T-helper 2 cell (primary cell): ENCODE results near the gene SPINT2.

ENCODE experiments used
- DNase-seq, 5 experiments: peaks; one replicate each; pipeline versions ENCODE4 v3.0.0 to v3.0.0-alpha.2; 2012 to 2022

SPINT2 gene

DNA sequence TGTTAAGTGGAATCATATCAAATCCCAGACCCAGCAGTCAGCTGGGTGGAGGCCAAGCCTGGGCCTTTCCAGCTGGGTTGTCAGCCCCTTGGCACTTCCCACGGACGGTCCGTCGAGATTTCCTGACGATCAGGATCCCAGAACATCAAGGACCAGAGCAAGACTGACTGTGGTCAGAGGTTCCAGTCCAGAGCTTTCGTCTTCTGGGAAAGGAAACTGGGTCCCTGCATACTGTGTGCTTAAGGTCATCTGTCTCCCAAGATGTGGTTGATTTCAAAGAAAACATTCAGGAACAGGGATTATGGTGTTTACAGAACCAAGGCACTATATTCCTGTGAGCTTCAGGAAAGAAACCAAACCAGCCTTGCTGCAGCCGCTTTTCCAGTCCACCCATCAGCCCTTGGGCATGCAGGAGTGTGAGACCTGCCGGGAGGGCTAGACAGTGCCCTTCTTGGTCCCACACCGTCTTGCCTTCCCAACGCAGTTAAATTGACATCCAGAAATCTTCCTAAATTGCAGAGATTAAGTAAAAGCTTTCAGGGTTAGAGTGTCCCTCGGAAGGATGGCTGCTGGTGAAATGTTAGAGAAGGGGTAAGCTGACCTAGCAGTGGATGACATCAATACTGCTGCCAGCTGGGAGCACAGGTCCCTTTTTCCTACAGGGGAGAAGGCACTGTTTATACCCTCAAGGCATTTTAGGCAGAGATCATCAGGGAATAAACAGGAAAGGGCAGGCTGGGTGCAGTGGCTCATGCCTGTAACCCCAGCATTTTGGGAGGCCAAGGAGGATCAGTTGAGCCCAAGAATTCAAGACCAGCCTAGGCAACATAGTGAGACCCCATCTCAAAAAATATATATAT is 34.7 kb downstream of the SPINT2 start:
- no peak for DNase-seq

GRCh38 chr19:38303517-38304351 is 39.4 kb downstream of the SPINT2 start, which contains the start of gene C19orf33:
Gene C19orf33 (plus strand): TSS chr19:38304251. CDS start chr19:38304262, 11 bp downstream.
- no peak for DNase-seq

DNA sequence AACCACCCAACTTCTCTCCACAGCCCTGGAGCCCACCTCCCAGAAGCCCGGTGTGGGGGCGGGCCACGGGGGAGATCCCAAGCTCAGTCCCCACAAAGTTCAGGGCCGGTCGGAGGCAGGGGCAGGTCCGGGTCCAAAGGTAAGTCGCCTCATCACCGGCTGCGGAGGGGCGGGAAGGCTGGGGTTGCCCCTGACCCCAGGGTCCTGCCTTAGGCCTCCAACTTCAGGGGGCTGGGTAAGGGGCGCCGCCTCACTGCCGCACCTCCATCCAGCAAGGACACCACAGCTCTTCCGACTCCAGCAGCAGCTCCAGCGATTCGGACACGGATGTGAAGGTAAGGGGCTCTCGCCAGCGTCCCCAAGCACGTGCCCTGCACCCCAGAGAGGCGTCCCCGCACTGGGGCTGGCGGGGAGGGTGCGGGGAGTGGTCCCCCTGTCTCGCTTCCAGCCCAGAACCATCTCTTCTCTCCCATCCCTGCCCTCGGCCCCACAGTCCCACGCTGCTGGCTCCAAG is 40.0 kb downstream of the SPINT2 start:
- no peak for DNase-seq

DNA sequence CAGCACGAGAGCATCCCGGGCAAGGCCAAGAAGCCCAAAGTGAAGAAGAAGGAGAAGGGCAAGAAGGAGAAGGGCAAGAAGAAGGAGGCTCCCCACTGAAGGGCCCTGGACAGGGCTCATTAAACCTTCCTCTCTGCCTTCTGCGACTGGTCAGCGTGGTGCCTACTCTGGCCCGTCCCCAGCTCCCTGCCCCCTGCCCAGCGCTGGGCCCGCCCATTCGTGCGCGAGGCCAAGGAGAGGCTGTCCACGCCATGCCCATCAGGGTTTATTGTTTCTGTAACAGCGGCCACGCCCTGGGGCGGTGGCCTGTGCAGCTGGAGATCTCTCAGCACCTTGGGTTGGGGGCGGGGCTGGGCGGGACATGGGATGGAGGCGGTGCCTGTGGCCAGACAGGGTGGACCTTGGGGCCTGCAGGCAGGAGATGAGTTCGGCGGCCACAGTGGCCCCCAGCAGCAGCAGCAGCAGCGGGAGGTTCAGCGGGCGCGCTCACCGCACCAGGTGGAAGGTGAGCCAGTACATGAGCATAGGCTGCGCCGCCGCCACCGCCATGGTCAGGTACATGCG is 40.6 kb downstream of the SPINT2 start:
- DNase-seq = no peak

- no peak for DNase-seq
Measured at GRCh38 chr19:38306236-38306635, 41.9 kb downstream of the SPINT2 start.

DNA sequence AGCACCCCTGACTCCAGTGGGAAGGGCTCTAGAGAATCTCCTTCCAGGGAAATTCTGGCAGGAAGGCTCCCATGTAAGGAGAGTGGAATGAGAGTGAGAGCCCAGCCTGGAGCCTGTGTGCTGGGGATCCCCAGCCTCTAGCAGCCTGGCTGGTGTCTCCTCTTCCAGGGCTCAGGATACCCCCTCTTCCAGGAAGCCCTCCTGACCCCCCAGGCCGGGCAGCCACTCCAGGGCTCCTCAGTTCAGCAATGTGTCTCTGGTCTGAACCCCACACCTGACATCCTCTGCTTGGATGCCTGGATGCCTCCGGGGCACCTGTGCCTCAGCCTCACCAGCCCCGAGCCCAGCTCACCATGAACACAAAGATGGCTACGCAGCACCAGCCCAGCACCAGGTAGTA is 42.7 kb downstream of the SPINT2 start:
- DNase-seq = no peak

GRCh38 chr19:38307597-38307996 is 43.2 kb downstream of the SPINT2 start:
- no peak for DNase-seq

- DNase-seq = no peak
Measured at GRCh38 chr19:38308006-38308766, 43.8 kb downstream of the SPINT2 start.

GRCh38 chr19:38308926-38309614 is 44.7 kb downstream of the SPINT2 start:
- no peak for DNase-seq

GRCh38 chr19:38309615-38310278 is 45.4 kb downstream of the SPINT2 start:
- DNase-seq = no peak

- no peak for DNase-seq
Measured at GRCh38 chr19:38310279-38310670, 45.9 kb downstream of the SPINT2 start.

DNA sequence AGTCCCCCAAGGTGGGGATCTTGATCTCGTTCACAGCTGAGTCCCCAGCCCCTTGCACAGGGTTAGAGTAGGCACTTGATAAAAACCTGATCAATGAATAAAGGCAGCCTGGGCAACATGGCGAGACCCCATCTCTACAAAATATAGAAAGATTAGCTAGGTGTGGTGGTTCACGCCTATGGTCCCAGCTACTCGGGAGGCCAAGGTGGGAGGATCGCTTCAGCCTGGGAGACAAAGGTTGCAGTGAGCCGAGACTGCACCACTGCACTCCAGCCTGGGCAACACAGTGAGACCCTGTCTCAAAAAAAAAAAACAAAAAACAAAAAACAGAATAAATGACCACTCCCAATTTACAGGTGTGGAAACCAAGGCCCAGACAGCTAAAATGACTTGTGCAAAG is 46.6 kb downstream of the SPINT2 start:
- DNase-seq = no peak

DNA sequence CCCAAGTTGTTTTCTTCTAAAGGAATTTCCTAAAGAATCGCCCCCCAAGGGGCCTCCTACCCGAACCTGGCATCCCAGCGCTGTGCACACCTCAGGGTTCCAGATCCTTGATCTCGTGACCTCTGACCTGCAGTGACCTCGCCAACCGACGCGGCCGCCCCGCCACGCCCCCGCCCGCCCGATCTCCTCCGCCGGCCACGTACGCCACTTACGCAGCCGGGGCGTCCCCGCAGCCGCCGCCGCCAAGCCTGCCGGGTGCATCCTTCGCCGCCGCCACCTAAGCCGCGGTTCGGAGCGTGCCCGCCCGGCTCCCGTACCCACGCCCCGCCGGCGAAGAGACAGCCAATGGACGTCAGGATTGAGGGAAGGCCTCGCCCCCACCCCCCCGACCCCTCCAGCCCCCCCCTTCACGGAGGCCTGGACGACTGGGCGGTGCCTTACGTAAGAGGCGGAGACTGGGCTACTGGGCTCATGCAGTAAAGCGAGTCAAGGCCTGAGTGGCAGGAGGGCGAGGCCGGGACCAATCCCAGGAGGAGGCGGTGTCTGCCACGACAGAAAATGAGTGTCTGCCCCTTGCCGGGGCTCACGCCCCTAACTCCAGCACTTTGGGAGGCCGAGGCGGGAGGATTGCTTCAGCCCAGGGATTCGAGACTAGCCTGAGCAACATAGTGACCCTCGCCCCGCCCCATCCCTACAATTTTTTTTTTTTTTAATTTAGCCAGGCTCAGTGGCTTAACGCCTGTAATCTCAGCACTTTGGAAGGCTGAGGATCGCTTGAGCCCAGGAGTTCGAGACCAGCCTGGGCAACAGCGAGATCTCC is 51.5 kb downstream of the SPINT2 start, which contains the start of gene YIF1B:
Gene YIF1B (minus strand): TSS at position 291 of the 820 bp plus-strand sequence. CDS start 30 bp downstream, at position 261.
- DNase-seq = peak; percentile 89 to 99 (median 94)

DNA sequence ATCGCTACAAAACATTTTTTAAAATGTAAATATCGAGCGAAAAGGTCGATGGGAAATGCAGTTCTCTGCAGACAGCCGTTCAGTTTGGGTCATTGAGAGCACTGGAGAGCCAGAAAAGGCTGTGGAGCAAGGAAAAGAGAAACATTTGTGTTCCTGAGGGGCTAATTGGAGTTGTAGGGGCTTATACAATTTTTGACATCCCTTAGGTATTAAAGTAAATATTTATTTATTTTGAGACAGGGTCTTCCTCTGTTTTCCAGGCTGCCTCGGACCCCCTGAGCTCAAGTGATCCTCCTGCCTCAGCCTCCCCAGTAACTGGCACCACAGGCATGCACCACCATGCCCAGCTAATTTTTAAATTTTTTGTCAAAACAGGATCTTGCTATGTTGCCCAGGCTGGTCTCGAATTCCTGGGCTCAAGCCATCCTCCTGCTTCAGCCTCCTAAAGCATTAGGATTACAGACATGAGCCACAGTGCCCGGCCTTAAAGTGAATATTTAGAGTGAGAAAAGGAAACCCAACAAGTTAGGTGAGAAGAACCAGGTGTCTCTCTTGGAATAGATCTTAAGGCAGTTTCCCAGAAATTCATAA is 52.2 kb downstream of the SPINT2 start:
- DNase-seq = peak in 1 of 5 experiments; percentile 66

DNA sequence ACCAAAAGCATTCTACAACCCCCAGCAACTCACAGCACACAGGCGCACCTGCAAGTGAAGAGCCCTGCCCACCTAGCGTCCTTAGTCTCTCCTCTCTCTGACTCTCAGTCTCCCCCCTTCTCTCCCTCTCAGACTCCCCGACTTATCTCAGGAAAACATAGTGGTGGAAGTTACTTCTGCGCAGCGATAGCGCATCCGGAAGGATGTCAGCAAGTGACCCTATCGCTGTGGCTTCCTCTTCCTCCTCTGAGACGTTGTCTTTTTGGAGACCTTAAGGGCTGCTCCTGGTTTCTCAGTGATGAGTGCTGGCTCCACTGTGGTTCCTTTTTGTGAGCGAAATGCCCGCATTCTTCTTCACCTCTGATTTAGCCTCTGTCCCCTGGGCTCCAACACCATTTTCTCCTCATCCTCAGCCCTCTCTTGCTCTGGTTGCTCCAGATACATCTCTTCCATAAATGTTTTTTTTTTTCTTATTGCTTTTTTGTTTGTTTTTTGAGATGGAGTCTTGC is 52.8 kb downstream of the SPINT2 start:
- peak in 3 of 5 experiments; percentile 13 to 73 (median 22) for DNase-seq

- DNase-seq = no peak
Measured at GRCh38 chr19:38318660-38319059, 54.3 kb downstream of the SPINT2 start.

DNA sequence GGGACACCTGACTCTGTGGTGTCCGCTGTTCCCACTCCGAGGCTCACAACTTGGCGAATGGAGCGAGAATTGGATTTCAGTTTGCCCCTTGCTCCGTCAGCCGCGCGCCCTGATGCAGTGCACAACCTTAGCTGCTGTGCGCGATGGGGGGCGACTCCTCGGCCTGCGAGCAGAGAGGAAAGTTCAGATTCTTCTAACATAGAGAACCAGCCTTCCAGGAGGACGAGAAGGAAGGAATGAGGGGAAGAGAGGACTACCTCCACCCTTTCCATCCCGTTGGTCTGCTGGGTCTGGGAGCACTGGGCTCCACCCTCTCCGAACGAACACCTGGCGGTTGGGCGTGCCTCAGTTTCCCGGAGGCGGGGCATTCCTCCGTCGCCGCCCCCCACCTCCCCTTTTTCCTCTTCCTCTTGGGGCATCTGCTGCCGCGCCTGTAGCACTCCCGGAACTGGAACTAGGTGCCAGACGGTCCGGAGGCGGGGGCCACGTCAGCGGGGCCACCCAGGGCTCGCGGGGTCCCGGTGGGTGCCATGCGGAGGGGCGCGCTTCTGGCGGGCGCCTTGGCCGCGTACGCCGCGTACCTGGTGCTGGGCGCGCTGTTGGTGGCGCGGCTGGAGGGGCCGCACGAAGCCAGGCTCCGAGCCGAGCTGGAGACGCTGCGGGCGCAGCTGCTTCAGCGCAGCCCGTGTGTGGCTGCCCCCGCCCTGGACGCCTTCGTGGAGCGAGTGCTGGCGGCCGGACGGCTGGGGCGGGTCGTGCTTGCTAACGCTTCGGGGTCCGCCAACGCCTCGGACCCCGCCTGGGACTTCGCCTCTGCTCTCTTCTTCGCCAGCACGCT is 55.3 kb downstream of the SPINT2 start, which contains the start of gene KCNK6:
Gene KCNK6 (plus strand): TSS at position 425 of the 838 bp plus-strand sequence. CDS start 106 bp downstream, at position 531.
- DNase-seq = peak in 4 of 5 experiments; percentile 19 to 57 (median 41)

DNA sequence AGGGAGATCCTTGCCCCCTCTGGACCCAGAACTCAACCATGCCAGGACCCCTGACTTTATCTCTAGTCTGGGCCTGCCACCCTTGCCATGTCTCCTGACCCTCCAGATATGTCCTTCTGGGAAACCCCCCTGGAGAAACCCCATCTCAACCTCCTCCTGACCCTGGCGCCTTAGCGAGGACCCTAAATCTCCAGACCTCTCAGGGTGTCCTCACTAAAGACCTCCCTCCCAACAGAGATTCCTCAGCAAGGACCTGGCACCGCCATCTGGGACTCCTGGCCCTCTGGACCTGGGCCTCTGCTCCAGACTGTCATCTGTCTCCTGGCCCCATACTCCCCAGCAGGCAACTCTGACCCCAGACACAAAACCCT is 56.6 kb downstream of the SPINT2 start:
- no peak for DNase-seq
